NCI-H1092 treated with DMSO at 0.1 percent for 48 hours (cell line): ENCODE results near the gene SP3.
A peak's percentile ranks its signal among the peaks of the same experiment; 100 is the strongest.

Experiments used
- DNase-seq: peaks from one replicate; lab custom pipeline; 2025; lab: John Stamatoyannopoulos, UW

Gene SP3

GRCh38 chr2:173965372-173966025 lies at the start of gene SP3:
SP3 (minus strand) TSS chr2:173965373; CDS start chr2:173965171, 202 bp downstream.
- DNase-seq = peak; percentile 94

GRCh38 chr2:174014699-174015070 lies 49.5 kb upstream of the SP3 start:
- peak; percentile 23 for DNase-seq

GRCh38 chr2:174014011-174014698 lies 49.0 kb upstream of the SP3 start:
- DNase-seq = no peak

- DNase-seq = no peak
Observed at GRCh38 chr2:174013315-174013751, 48.2 kb upstream of the SP3 start.

GRCh38 chr2:174012347-174013314 lies 47.5 kb upstream of the SP3 start:
- DNase-seq = no peak

- DNase-seq = no peak
Observed at GRCh38 chr2:174011796-174012195, 46.6 kb upstream of the SP3 start.

- no peak for DNase-seq
Observed at GRCh38 chr2:174011173-174011572, 46.0 kb upstream of the SP3 start.

GRCh38 chr2:174009488-174010223 lies 44.5 kb upstream of the SP3 start:
- DNase-seq = no peak

- DNase-seq = no peak
Observed at GRCh38 chr2:174008720-174009119, 43.5 kb upstream of the SP3 start.

- peak; percentile 9 for DNase-seq
Observed at GRCh38 chr2:174007010-174007409, 41.8 kb upstream of the SP3 start.

- no peak for DNase-seq
Observed at GRCh38 chr2:174005801-174006419, 40.7 kb upstream of the SP3 start.

- DNase-seq = no peak
Observed at GRCh38 chr2:174004905-174005605, 39.9 kb upstream of the SP3 start.

- DNase-seq = no peak
Observed at GRCh38 chr2:174003720-174004695, 38.8 kb upstream of the SP3 start.

GRCh38 chr2:174002679-174003078 lies 37.5 kb upstream of the SP3 start:
- DNase-seq = no peak

GRCh38 chr2:174001107-174001506 lies 35.9 kb upstream of the SP3 start:
- DNase-seq = no peak

- DNase-seq = no peak
Observed at GRCh38 chr2:173999724-174000123, 34.6 kb upstream of the SP3 start.

- no peak for DNase-seq
Observed at GRCh38 chr2:173999272-173999671, 34.1 kb upstream of the SP3 start.

- no peak for DNase-seq
Observed at GRCh38 chr2:173998386-173998785, 33.2 kb upstream of the SP3 start.

GRCh38 chr2:173997753-173998152 lies 32.6 kb upstream of the SP3 start:
- peak; percentile 48 for DNase-seq

- DNase-seq = no peak
Observed at GRCh38 chr2:173997269-173997668, 32.1 kb upstream of the SP3 start.
